ACHN (cell line): Measurements from ENCODE around the gene CPNE9.

Source experiments
- DNase-seq: peaks from one replicate; pipeline ENCODE4 v3.0.0-alpha.2; 2015
- in situ Hi-C: cut with HindIII; loops from 2 replicates; pipeline ENCODE4 v1.10.0; 2017; ENCODE audit warnings: low sequenced_read_pairs, low pct_ligation_motif_present, low pct_unique_long_range_greater_than_20kb

The CPNE9 gene, protein sequence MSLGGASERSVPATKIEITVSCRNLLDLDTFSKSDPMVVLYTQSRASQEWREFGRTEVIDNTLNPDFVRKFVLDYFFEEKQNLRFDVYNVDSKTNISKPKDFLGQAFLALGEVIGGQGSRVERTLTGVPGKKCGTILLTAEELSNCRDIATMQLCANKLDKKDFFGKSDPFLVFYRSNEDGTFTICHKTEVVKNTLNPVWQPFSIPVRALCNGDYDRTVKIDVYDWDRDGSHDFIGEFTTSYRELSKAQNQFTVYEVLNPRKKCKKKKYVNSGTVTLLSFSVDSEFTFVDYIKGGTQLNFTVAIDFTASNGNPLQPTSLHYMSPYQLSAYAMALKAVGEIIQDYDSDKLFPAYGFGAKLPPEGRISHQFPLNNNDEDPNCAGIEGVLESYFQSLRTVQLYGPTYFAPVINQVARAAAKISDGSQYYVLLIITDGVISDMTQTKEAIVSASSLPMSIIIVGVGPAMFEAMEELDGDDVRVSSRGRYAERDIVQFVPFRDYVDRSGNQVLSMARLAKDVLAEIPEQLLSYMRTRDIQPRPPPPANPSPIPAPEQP

DNA sequence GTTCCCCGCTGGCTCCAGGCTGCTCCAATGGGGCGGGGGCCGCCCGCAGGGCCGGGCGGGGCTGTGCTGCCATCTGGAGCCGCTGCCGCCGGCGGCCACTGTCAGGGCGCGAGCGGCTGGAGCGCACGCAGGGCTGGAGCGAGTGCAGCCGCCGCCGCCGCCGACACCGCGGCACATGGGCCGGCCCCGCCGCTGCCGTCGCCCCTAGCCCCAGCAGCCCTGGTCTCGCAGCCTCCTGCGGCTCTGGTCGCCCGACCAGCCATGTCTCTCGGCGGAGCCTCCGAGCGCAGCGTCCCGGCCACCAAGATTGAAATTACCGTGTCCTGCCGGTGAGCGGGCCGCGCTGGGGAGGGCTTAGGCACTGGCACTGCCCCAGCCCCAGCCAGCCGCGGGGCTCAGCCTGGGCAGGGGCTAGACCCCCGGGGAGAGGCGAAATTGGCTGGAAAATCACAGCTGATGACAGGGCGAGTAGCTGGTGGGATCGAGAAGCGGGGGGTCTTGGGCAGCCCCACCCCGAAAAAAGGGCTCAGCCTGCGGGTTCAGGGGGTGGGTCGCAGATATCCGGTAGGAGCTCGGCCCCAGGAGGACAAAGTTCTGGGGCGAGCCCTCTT lies at the start of gene CPNE9:
TSS of gene CPNE9 (plus strand) at position 98 of the 611 bp plus-strand sequence. CDS start at position 262, 164 bp downstream.
- DNase-seq, result no peak
- in situ Hi-C loops, result no loop called here

DNA sequence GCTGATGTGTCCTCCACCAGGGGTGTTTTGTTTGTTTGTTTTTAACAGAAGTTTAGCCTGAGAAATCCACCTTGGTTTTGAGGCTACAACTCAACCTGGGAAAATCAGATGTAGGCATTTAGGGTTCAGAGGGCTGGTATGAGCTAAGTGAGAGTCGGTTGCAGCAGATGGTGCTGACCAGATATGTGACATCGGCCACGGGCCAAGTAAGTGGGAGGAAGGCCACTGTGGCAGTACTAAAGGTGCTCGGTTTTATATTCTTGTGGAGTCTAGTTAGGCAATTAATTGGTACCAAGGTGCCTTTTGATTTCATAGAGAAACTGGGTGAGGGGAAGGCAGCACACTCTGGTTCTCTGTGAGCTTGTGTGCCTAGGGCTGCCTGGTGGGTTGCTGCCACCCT lies 43.8 kb upstream of the CPNE9 start:
- in situ Hi-C loops, result no loop called here
- DNase-seq, result no peak

DNA sequence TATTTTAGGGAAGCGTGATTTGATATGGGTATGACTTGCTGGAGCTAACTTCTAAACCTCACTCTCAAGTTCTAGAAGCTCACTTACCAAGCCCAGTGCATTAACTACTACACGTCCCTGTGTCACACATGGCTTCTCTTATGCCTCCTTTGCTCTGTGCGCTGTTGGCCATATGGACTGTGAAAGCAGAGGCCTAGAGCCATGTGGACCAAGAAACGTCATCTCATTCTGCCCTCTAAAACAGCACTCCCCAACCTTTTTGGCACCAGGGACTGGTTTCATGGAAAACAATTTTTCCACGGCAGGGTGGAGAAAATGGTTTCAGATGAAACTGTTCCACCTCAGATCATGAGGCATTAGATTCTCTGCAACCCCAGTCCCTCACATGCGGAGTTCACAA lies 42.7 kb upstream of the CPNE9 start:
- in situ Hi-C loops, result no loop called here
- no peak for DNase-seq

DNA sequence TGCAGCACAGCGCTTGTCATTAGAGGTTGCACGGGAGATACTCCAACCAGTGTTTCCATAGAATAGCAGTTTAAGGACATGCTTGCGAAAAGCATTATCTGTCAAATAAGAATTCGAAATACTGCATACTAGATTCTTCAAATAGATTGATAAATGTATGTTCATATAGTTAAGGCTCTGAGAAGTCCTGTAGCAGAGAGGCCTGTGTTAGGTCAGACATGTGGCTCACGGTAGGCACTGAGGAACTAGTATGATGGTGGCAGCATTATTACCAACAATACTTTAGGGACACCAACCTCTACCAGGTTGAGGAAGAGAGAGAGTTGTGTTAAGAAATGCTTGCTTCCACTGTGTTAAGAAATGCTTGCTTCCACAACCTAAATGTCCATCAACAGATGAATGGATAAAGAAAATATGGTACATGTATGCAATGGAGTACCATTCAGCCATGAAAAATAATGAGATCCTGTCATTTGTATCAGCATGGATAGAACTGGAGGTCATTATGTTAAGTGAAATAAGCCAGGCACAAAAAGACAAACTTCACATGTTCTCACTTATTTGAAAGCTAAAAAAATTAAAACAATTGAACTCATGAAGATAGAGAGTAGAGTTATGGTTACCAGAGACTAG lies 39.4 kb upstream of the CPNE9 start:
- DNase-seq, result no peak
- in situ Hi-C loops, result no loop called here

DNA sequence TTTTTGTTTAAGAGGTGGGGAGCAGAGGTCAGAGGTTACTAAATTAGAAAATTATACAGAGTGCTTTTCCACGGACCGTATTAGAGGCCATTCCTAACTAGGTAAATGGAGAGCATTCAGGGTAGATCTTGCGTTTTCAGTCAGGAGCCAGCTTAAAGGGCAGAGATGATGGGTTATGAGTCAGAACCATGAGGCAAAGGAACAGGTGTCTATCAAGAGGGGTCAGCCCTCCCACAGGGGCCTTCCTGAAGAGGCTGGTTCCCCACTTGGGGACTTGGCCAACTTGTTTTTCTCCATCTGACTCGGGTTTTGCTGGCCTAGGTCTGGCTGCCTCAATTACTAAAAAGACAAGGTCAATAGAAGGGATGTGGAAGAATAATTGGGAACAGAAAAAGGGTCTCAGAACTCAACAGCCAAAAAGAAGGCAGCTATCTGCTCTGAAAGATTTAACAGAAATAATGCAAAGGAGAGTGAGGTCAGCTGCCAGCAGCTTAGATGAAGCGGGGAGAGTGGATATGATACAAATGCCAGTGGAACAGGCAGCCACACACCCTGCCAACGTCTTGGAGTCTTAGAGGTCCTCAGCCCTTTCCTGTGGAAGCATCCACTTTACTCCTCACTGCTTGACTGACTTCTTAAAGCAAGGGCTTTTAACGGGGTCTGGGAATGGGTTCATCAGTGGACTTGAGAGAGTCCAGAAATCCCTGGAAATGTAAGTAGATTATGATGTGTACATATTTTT lies 36.8 kb upstream of the CPNE9 start:
- in situ Hi-C loops, result no loop called here
- DNase-seq, result no peak

DNA sequence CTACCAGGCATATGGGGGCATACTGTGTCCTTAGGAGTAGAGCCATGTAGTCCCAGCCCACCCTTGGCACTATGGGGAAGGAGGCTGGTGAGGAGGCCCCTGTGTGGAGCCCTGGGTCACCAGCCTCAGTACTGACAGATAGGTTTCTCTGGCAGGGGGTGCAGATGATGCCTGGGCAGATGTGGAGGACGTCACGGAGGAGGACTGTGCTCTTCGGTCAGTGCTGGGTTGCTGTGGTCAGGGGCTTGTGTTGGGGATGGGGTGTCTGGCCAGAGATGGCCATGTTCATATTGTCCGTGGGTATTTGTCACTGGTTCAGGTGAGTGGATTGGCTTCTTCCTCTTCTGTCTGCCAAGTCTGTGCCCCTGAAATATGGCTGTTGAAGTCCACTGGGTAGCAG lies 34.4 kb upstream of the CPNE9 start:
- DNase-seq, result no peak
- in situ Hi-C loops, result no loop called here

DNA sequence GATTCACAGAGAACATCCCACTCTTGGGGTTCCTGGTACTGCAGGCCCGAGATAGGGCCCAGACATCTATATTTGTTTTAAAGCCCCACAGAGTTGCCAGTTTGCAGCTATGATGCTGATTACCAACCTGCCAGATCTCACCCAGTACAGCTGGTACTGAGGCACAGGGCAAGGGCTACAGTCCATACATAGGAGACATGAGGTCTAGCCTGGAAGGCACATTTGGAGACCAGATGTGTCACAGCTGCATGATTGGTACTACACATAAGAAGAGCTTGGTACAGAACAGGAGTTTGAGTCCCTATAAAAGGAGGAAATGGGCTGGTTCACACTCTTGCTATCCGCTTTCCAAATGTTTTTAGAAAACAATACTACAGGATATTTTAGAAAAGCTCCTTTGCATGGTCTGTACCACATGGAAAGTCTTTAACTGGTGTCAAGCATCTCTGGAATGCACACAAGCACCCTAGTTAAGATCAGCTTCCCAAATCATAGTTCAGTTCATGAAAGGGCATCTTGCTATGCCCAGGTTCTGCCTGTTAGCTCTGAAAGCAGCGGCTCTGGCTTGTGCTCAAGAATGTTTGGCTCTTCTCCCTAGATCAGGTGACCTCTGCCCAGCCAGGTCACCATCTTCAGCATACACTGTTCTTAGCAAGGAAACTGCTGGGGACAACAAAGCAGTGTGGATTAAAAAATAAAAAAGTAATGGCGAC lies 33.8 kb upstream of the CPNE9 start:
- peak; percentile 35 for DNase-seq
- in situ Hi-C loops, result no loop called here

DNA sequence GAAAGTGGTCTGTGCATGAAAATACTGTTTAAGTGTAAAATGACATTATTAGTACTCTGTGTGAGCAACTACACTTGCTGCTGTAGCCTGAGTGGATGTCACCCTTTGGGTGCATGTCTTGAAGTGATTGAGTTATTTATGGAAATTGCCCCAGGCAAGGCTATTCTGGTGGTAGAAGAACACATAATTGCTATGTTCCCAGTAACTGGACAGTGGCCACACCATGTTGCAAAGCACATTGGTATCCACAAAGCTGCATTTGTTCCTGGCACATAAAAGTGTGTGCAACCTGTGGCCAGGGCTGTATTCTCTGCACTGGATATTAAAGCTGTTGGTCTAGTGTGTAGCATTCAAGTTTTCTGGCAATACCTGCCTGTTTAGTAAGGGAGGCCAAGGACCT lies 30.6 kb upstream of the CPNE9 start:
- in situ Hi-C loops, result no loop called here
- no peak for DNase-seq

DNA sequence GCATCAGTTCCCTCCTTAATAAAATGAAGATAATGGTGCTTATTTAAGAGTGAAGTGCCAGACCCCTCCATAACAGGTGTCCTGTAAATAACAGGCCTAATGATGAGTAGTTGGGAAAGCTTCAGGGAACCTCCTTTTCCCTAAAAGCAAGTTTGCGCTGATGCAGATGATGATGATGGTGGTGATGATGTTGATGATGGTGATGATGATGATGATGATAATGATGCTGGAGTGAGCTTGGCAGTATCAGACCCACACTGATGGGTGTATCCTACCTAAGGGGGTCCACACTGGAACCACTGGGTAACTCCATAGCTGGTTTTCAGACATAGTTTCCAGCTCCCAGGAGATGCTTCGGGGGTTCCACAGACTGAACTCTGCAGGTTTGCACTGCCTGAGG lies 29.9 kb upstream of the CPNE9 start:
- in situ Hi-C loops, result no loop called here
- DNase-seq, result no peak

DNA sequence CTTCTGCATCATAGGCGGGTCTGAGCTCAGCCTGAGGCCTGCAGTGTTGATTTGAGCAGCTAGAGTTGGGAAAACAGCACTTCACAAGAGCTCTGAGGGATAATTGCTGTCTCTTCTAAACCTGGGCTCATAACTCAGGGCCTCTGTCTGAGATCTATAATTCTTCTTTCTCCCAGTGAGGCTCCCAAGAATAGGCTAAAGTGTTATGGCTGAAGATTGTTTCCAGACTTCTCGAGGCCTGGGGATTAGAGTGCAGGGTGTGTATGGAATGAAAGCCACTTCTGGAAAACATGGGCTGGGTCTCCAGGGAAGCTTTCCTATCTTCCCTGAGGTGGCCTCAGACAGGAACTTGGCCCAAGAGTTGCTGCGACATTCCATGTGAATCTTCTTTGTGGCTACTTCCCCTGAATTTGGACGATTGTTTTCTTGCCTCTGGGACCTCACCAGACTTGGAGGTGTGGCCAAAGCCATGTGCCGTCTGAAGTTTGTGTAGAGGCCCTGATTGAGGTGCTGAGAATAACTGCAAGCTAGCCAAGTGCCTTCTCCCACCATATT lies 27.8 kb upstream of the CPNE9 start:
- in situ Hi-C loops, result no loop called here
- DNase-seq, result no peak

DNA sequence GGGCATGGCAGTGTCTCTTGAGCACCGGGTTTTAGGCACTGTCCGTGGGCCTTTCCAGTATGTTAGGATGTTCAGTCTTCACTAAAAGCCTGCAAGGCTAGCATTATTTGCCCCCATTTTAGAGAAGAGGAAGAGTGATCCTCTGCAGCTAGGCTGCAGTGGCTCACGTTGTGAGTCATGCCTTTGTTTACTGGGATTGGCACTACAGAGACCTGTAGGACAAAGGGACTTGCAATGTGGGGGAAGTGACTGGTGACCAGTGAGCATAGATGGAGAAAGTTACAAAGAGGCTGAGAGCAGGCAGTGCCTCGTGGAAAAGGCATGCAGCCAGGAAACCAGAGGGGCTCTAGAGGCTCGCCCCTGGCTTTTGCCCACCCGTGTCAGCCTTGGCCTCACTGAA lies 26.8 kb upstream of the CPNE9 start:
- in situ Hi-C loops, result no loop called here
- DNase-seq, result no peak

DNA sequence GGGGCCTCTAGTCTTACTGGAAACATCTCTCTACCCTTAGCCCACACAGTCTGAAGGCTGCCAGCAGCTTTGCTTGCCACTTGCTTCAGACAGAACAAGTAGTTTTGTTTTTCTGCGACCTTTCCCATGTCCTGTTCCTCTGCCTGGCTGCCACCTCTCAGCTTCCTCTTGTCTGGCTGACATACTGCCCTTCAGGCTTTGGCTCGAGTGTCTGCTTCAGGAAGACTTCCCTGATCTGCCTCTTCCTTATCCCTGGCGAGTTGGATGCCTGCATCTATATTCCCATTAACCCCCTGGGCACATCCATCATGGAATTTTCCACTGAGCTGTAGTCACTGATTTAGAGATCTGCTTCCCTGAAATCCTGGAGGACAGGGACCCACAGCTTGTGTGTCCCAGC lies 25.1 kb upstream of the CPNE9 start:
- DNase-seq, result no peak
- in situ Hi-C loops, result no loop called here

DNA sequence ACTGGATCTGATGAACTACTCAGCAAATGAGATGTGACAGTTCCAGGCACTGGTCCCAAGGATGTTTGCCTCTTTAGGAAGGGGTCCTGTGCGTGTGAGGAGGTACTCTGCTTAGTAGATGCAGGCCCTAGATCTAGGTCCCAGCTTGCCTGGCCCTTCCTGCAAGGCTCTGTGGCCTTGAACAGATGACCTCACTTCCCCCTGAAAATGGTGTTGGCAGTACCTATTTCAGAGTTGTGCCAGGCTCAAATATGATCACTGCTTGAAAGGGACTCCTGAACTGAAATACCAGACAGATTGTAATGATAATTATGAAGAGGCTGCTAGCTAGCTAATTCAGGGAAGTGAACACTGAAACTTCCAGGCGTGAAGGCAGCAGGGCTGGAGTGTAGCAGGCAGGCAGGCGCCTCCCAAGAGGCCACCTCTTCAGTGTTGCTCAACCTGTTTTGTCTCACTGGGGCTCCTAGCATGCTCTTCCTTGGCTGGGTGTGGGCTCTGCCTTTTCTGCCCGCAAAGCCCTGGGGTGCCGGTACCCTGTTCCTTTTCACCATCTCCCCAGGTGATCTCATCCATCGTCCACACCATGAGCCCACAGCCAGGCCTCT lies 24.1 kb upstream of the CPNE9 start:
- no peak for DNase-seq
- in situ Hi-C loops, result no loop called here

DNA sequence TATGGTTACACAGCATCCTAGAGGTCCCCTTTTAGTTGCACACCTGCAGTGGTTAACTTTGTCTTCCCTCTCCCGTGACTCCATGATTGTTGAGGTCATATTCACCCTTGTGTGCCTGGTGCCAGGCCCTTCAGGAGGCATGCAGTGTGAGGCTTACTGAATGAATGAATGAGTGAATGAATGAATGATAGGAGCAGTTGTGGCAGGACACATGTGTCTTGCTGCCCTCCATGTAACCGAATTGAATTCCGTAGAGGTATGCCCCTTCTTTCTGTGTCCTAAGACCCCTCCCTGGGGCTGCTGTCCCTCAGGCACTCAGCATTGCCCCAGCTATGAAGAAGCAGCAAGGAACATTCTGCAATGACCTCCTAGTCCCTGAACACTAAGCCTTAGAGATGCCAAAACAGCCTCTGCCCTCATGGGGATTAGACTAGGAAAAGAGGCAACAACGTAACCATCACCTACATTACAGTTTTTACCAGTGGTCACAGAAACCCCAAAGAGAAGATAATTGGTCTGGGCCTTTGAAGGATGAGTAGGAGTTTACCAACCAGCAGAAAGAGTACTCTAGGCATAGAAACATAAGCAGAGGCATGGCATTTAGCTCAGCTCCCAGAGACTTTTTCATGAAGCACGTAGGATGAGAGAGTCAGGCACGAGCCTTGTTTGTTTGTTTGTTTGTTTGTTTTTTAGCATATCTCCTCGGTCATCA lies 22.5 kb upstream of the CPNE9 start:
- in situ Hi-C loops, result no loop called here
- no peak for DNase-seq

DNA sequence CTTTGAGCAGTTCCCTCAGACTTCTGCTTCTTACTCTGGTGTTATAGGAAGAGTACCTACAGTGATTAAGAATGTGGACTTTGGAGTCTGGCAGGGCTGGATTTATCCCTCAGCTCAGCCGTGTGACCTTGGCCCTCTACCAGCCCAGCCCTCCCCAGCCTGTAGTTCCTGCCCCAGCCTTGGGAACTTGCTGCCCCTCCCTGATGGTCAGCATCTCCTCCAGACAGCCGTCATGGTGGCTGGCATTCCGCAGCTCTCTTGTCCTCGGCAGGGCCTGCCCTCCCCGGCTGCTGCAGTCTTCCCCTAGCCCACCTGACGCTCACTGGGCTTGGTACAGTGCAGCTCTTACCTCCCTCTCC lies 21.9 kb upstream of the CPNE9 start:
- in situ Hi-C loops, result no loop called here
- no peak for DNase-seq

DNA sequence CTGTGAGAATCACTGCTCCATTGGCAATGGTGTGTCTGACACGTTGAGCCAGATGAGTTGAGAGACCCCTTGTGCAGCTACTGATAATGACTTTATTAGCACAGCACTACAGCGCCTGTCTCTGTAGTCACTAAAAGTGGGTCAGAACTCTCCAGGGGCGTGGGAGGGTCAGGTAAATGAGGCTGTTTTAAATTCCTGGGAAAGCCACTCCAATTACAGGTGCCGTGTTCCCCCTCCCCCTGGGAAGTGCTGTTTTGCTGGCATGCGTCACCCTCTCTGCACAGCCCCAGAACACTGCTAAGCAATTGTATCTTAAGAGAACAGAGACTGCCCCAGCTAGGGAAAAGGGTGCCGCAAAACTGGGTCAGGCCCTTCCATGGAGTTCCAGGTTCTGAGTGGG lies 21.5 kb upstream of the CPNE9 start:
- in situ Hi-C loops, result no loop called here
- no peak for DNase-seq

DNA sequence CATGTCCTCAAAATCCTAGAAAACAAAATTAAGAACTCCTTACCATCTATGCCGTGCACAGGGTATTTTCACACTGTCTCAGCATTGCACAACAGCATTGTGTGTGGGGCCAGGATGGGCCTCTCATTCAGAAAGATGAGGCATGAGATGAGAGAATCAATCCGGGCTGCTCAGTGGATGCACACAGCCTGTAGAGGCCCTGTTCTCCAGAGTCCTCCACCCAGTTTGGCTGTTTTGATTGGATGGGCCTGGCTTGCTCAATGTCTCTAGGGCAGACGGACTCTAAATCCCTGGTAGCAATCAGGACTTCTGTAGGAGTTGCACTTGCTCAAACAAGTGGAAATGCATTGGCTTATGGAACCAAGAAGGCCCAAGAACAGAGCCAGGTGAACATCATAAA lies 20.2 kb upstream of the CPNE9 start:
- no peak for DNase-seq
- in situ Hi-C loops, result no loop called here
